ENCODE results near the gene PPP1R9A. TPM values are rescaled to one million over a fixed set of nuclear protein-coding genes. Genes with fewer than 3 reads are reported as not detected.
A peak's percentile ranks its signal among the peaks of the same experiment; 100 is the strongest.

PPP1R9A gene
- total RNA-seq, 1 donor from 2014 or later = 0.79 TPM

DNA sequence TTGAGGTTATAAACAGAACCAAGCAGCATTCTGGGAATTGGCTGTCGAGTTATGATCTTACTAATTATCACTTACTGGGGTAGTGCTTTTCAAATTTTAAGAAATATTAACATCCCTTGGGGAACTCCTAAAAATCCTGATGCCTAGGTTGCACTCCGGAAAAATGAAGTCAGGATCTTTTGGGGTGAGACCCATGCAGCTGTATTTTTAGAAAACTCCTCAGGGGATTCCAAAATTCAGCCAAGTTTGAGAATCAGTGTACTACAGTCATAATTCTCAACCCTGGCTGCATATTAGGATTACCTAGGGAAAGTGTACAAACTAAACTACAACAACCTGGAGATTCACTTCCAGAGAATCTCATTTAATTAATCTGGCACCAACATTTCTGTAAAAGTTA is 17.2 kb upstream of the PPP1R9A start:
- no peak for FAIRE-seq
- TF ChIP-seq, protein P1, sequence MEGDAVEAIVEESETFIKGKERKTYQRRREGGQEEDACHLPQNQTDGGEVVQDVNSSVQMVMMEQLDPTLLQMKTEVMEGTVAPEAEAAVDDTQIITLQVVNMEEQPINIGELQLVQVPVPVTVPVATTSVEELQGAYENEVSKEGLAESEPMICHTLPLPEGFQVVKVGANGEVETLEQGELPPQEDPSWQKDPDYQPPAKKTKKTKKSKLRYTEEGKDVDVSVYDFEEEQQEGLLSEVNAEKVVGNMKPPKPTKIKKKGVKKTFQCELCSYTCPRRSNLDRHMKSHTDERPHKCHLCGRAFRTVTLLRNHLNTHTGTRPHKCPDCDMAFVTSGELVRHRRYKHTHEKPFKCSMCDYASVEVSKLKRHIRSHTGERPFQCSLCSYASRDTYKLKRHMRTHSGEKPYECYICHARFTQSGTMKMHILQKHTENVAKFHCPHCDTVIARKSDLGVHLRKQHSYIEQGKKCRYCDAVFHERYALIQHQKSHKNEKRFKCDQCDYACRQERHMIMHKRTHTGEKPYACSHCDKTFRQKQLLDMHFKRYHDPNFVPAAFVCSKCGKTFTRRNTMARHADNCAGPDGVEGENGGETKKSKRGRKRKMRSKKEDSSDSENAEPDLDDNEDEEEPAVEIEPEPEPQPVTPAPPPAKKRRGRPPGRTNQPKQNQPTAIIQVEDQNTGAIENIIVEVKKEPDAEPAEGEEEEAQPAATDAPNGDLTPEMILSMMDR (IDR thresholded peaks at IDR 0.05; ENCODE audit: insufficient read depth, low read length, severe bottlenecking) = no peak
- DNase-seq (ENCODE audit: low read depth) = no peak
- Histone ChIP-seq H3K27me3 (ENCODE audit: control insufficient read depth, insufficient read depth, low read length) (no peaks in the 10 kb centered on the region), H3K36me3 (ENCODE audit: control insufficient read depth, insufficient read depth, low read length) (no peaks in the 10 kb centered on the region), H3K4me3 (ENCODE audit: low read depth, low read length) (no peak overlapping the region)

DNA sequence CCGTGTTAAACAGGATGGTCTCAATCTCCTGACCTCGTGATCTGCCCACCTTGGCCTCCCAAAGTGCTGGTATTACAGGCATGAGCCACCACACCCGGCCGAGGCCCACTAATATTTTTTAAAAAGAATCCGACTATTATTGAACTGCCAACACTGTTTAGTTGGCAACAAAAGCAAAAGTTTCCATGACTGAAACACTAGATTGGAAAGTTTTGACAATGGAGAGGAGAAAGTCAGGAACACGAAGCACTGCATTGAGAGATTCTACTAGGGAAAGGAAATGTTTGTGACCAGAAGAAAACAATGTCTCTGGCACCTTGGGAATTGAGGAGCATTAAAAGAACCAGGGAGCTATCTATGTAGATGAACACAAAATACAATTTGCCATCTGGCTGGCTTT is 13.7 kb upstream of the PPP1R9A start:
- H3K4me3 ChIP-seq (ENCODE audit: low read depth, low read length) = no peak overlapping the region
- no peaks in the 10 kb centered on the region for H3K27me3 ChIP-seq (ENCODE audit: control insufficient read depth, insufficient read depth, low read length)
- FAIRE-seq (no peak), DNase-seq (ENCODE audit: low read depth) (no peak)
- H3K36me3 ChIP-seq (ENCODE audit: control insufficient read depth, insufficient read depth, low read length) = no peaks in the 10 kb centered on the region
- TF ChIP-seq, protein P1 (IDR thresholded peaks at IDR 0.05; ENCODE audit: insufficient read depth, low read length, severe bottlenecking) = no peak

DNA sequence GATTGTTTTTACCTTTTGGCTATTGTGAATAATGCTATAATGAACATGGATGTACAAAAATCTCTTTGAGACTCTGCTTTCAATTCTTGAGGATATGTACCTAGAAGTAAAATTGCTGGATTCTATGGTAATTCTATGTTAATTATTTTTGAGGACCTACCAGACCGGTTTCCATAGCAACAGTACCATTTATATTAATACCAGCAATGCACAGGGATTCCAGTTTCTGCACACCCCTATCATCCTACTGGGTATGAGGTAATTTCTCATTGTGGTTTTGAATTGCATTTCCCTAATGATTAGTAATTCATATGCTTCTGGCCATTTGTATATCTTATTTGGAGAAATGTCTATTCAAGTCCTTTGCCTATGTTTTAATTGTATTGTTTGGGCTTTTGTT is 9.9 kb upstream of the PPP1R9A start:
- no peak for FAIRE-seq
- Histone ChIP-seq H3K36me3 (ENCODE audit: control insufficient read depth, insufficient read depth, low read length) (no peaks in the 10 kb centered on the region), H3K27me3 (ENCODE audit: control insufficient read depth, insufficient read depth, low read length) (no peaks in the 10 kb centered on the region), H3K4me3 (ENCODE audit: low read depth, low read length) (no peak overlapping the region)
- peak; percentile 8 for DNase-seq (ENCODE audit: low read depth)
- TF ChIP-seq, protein P1 (IDR thresholded peaks at IDR 0.05; ENCODE audit: insufficient read depth, low read length, severe bottlenecking) = no peak

DNA sequence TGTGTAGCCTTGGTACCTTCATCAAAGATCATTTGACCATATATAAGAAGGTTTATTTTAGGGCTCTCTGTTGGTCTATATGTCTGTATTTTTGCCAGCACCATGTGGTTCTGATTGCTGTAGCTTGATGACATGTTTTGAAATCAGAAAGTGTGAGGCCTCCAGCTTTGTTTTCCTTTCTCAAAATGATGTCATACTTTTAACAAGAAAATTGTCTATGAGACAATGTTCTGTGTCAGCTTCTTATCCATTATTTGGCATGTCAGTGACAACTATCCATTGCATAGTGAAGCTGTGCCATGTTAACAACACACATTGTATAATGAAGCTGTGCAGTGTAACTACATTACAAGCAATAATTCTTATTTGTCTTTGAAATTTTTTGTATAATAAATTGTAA is 9.1 kb upstream of the PPP1R9A start:
- TF ChIP-seq, protein P1 (IDR thresholded peaks at IDR 0.05; ENCODE audit: insufficient read depth, low read length, severe bottlenecking) = no peak
- H3K36me3 ChIP-seq (ENCODE audit: control insufficient read depth, insufficient read depth, low read length) = no peaks in the 10 kb centered on the region
- no peak overlapping the region for H3K4me3 ChIP-seq (ENCODE audit: low read depth, low read length)
- no peak for FAIRE-seq
- no peaks in the 10 kb centered on the region for H3K27me3 ChIP-seq (ENCODE audit: control insufficient read depth, insufficient read depth, low read length)
- no peak for DNase-seq (ENCODE audit: low read depth)

DNA sequence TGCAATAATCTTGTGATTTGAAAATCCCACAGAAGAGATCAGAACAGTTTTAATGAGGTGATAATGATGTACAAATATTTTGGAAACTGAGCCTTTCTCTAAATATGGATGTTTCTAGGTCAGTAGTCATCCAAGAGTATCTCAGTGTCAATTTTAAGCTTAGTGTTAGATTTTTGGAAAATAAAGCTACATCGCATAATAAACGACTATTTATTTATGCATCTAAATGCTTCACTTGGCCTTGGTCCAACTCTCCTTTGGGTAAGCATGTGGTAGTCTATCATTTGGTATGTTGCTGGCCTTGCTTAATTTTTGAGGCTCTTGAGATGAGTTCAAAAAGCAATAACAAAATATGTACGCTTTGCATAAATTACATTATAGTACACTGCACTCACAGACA is 5.4 kb upstream of the PPP1R9A start:
- no peak for FAIRE-seq
- TF ChIP-seq, protein P1 (IDR thresholded peaks at IDR 0.05; ENCODE audit: insufficient read depth, low read length, severe bottlenecking) = no peak

DNA sequence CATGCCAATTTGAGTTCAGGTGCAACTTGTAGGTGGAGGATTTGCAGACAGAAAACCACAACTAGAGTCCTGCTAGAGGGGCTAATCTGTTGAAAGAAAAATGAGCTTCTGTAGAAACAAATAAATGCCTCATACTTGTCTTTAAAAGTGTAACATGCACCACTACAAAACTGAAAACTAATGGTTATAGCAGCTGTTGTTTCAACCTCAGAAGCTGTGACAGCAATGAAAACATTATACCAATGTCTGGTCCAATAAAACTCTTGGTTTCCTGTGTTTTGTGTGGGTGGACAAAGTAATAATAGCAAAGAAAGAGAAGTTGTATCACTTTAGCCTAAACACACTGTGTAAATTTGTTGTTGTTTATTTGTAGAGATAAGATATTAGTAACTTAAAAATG is 3.4 kb upstream of the PPP1R9A start:
- Histone ChIP-seq H3K27me3 (ENCODE audit: control insufficient read depth, insufficient read depth, low read length) (peaks cover 12% of the 10 kb centered on the region), H3K36me3 (ENCODE audit: control insufficient read depth, insufficient read depth, low read length) (no peaks in the 10 kb centered on the region), H3K4me3 (ENCODE audit: low read depth, low read length) (no peak overlapping the region)
- FAIRE-seq = no peak
- no peak for DNase-seq (ENCODE audit: low read depth)
- TF ChIP-seq, protein P1 (IDR thresholded peaks at IDR 0.05; ENCODE audit: insufficient read depth, low read length, severe bottlenecking) = no peak

More for the DNA sequence above, 5.4 kb upstream of the PPP1R9A start:
- Histone ChIP-seq H3K36me3 (ENCODE audit: control insufficient read depth, insufficient read depth, low read length) (no peaks in the 10 kb centered on the region), H3K27me3 (ENCODE audit: control insufficient read depth, insufficient read depth, low read length) (no peaks in the 10 kb centered on the region), H3K4me3 (ENCODE audit: low read depth, low read length) (no peak overlapping the region)
- no peak for DNase-seq (ENCODE audit: low read depth)

All from bronchial epithelial cell (primary cell).